ELR (cell line): ENCODE results near the gene TAF11L10.
"Not testable (repeated sequence)": the region's sequence is repeated elsewhere in the genome, so short reads cannot be mapped to it uniquely, and the experiment has no call there.

Experiments
- DNase-seq: peaks from one replicate; pipeline ENCODE4 v3.0.0-alpha.2; 2015; ENCODE audit warnings: low read depth

Gene TAF11L10

DNA sequence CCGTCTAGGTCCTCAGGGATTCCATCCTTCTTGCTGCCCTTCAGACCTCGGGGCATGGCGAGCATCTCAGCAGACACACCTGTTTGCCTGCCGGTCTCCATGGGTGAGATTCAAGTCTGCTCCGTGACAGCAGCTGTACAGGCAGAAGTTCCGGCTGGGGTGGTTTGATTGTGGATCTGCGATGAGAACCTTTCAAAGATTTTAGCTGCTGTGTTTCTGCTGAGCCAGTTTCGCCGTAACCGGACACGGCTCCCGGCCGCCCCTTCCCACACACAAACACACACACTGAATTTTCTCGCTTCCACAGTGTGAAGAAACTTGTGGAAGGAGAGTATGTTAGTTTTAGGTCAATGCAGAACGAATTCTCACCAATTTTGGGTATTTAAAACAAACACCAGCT is at the start of gene TAF11L10:
Gene TAF11L10 (minus strand): TSS at position 101 of the 400 bp plus-strand sequence.
- DNase-seq, result not testable (repeated sequence)

DNA sequence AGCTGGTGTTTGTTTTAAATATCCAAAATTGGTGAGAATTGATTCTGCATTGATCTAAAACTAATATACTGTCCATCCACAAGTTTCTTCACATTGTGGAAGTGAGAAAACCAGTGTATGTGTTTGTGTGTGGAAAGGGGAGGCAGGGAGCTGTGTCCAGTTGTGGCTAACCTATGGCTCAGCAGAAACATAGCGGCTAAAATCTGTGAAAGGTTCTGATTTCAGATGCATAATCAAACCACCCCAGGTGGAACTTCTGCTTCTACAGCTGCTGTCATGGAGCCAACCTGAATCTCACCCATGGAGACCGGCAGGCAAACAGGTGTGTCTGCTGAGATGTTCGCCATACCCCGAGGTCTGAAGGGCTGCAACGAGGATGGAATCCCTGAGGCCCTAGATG is 36.5 kb upstream of the TAF11L10 start, which contains the start of gene TAF11L14:
Gene TAF11L14 (plus strand): TSS at position 301 of the 400 bp plus-strand sequence.
- DNase-seq, result no peak

DNA sequence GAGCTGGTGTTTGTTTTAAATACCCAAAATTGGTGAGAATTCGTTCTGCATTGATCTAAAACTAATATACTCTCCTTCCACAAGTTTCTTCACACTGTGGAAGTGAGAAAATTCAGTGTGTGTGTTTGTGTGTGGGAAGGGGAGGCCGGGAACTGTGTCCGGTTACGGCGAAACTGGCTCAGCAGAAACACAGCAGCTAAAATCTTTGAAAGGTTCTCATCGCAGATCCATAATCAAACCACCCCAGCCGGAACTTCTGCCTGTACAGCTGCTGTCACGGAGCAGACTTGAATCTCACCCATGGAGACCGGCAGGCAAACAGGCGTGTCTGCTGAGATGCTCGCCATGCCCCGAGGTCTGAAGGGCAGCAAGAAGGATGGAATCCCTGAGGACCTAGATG is 34.2 kb upstream of the TAF11L10 start, which contains the start of gene TAF11L13:
Gene TAF11L13 (plus strand): TSS at position 301 of the 400 bp plus-strand sequence.
- DNase-seq, result not testable (repeated sequence)

DNA sequence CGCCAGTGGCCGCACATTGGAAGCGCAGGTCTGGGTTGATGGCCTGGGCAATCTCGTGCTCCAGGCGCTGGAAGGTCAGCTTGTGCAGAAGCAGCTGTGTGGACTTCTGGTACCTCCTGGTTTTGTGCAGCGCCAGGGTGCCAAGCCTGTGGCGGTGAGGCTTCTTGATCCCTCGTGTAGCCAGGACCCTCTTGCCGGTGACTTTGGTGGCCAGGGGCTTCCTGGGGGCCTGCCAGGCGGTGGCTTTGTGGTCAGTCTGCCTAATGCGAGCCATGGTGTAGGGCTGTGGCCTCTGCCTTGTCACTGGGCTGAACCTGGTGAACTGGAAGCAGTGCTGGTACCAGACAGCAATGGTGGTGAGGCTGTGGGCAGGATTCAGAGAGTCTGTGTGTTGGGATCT is 28.1 kb upstream of the TAF11L10 start:
- no peak for DNase-seq

DNA sequence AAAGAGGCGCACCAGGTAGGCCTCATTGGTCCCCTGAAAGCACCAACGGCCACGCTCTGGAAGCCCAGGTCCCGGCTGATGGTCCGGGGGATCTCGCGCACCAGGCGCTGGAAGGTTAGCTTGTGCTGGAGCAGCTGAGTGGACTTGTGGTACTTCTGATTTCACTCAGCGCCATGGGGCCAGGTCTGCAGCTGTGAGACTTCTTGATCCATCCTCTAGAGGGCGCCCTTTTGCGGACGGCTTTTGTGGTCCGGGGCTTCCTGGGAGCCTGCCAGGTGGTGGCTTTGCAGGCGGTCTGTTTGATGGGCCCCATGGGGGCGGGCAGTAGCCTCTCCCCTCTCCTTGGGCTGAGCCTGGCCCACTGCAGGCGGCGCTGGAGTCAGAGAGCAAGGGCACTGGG is 23.0 kb upstream of the TAF11L10 start:
- DNase-seq, result no peak

DNA sequence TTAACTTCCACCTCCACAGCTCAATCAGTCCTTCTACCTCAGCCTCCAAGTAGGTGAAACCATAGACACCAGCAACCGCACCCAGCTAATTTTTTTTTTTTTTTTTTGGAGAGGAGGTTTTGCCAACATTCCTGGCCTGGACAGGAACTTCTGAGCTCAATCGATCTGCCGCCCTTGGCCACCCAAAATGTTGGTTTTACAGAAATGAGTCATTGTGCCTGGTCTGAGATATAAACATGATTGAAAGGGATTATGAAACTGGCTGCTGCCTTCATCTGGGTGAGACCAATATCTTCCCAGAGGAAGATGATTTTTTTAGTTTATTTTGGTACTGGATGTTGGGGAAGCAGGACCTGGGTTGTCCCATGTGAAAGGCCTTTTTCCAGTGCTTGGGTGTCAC is 21.7 kb upstream of the TAF11L10 start:
- DNase-seq, result no peak

DNA sequence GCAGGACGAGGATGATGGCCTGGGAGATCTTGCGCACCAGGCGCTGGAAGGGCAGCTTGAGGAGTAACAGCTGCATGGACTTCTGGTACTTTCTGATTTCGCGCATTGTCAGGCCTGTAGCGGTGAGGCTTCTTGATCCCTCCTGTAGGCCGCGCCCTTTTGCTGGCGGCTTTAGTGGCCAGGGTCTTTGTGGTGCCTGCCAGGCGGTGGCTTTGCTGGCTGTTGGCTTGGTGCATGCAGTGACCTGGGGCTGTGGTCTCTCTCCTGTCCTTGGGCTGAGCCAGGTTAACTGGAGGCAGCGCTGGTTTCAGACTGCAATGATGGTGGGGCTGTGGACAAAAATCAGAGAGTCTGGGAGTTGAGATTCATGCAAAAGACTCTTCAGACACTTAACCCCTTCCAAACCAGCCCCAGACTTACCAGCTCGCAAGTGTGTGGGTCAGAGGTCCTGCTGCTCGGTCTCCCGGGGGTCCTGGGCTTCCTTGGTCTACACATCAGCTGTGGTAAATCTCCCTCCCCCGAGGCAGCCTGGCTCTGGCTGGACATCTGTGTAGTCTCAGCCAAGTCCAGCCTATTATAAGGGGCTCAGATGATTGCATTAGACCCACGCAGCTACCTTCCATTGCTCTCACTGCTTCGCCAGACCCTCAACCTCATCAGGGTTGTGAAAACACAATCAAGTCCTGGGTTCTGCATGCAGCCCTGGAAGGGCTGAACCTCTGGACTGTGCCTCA is 17.4 kb upstream of the TAF11L10 start:
- no peak for DNase-seq

DNA sequence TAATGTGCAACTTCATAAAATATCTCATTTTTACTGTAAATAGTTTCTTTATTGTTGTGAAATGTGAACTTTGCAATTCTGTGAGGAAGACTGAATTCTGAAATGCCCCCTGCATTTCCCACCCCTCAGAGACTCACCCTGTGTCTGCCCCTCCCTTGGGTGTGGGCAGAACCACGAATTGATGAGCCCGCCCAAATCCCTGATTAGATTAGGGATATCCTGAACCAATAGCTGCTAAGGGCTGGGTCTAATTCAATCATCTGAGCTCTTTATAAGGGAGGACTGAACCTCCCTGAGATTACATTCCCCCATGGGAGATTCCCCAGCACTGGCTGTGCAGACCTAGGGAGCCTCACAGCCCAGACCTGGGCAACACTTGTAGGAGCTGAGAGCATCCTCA is 12.5 kb upstream of the TAF11L10 start, which contains the start of gene TAF11L12:
Gene TAF11L12 (plus strand): TSS at position 301 of the 400 bp plus-strand sequence.
- DNase-seq, result not testable (repeated sequence)

DNA sequence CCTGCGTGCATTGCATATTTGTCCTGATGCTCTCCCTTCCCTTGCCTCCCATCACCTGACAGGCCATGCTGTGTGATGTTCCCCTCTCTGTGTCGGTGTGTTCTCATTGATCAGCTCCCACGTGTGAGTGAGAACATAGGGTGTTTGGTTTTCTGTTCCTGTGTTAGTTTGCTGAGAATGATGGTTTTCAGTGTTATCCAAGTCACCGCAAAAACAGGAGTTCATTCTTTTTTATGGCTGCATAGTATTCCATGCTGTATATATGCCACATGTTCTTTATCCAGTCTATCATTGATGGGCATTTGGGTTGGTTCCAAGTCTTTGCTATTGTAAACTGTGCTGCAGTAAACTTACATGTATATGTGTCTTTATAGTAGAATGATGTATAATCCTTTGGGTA is 9.8 kb upstream of the TAF11L10 start:
- not testable (repeated sequence) for DNase-seq

DNA sequence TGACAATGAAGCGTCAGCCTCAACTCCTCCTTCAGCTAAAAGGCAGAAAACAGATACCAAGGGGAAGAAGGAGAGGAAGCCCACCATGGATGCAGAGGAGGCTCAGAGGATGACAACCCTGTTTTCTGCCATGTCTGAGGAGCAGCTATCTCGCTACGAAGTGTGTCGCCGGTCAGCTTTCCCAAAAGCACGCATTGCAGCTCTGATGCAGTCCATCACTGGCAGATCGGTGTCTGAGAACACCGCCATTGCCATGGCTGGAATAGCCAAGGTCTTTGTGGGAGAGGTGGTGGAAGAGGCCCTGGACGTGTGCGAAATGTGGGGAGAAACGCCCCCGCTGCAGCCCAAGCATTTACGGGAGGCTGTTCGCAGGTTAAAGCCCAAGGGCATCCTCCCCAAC is 7.3 kb upstream of the TAF11L10 start:
- DNase-seq, result no peak

DNA sequence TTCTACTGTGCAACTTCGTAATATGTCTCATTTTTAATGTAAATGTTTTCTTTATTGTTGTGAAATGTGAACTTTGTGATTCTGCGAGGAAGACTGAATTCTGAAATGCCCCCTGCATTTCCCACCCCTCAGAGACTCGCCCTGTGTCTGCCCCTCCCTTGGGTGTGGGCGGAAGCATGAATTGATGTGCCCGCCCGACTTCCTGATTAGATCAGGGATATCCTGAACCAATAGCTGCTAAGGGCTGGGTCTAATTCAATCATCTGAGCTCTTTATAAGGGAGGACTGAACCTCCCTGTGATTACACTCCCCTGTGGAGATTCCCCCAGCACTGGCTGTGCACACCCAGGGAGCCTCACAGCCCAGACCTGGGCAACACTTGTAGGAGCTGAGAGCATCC is 6.3 kb upstream of the TAF11L10 start, which contains the start of gene TAF11L11:
Gene TAF11L11 (plus strand): TSS at position 304 of the 400 bp plus-strand sequence.
- not testable (repeated sequence) for DNase-seq

DNA sequence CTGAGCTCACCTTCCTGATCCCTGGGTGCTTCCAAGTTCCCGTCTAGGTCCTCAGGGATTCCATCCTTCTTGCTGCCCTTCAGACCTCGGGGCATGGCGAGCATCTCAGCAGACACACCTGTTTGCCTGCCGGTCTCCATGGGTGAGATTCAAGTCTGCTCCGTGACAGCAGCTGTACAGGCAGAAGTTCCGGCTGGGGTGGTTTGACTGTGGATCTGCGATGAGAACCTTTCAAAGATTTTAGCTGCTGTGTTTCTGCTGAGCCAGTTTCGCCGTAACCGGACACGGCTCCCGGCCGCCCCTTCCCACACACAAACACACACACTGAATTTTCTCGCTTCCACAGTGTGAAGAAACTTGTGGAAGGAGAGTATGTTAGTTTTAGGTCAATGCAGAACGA is 3.4 kb downstream of the TAF11L10 start, which contains the start of gene TAF11L9:
Gene TAF11L9 (minus strand): TSS at position 140 of the 400 bp plus-strand sequence.
- not testable (repeated sequence) for DNase-seq

DNA sequence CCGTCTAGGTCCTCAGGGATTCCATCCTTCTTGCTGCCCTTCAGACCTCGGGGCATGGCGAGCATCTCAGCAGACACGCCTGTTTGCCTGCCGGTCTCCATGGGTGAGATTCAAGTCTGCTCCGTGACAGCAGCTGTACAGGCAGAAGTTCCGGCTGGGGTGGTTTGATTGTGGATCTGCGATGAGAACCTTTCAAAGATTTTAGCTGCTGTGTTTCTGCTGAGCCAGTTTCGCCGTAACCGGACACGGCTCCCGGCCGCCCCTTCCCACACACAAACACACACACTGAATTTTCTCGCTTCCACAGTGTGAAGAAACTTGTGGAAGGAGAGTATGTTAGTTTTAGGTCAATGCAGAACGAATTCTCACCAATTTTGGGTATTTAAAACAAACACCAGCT is 6.8 kb downstream of the TAF11L10 start, which contains the start of gene TAF11L8:
Gene TAF11L8 (minus strand): TSS at position 101 of the 400 bp plus-strand sequence.
- DNase-seq, result not testable (repeated sequence)

DNA sequence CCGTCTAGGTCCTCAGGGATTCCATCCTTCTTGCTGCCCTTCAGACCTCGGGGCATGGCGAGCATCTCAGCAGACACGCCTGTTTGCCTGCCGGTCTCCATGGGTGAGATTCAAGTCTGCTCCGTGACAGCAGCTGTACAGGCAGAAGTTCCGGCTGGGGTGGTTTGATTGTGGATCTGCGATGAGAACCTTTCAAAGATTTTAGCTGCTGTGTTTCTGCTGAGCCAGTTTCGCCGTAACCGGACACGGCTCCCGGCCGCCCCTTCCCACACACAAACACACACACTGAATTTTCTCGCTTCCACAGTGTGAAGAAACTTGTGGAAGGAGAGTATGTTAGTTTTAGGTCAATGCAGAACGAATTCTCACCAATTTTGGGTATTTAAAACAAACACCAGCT is 12.0 kb downstream of the TAF11L10 start, which contains the start of gene TAF11L7:
Gene TAF11L7 (minus strand): TSS at position 101 of the 400 bp plus-strand sequence.
- DNase-seq, result not testable (repeated sequence)
